HFFc6 (cell line): ENCODE results near the gene ESM1. TPM values are rescaled to one million over a fixed set of nuclear protein-coding genes. Genes with fewer than 3 reads are reported as not detected.
"Not testable (repeated sequence)": the region's sequence is repeated elsewhere in the genome, so short reads cannot be mapped to it uniquely, and the experiment has no call there.

Experiments used
- DNase-seq: peaks from one replicate; pipeline ENCODE4 v3.0.0-alpha.2; 2018
- H3K27ac Mint-ChIP-seq: 2 replicates; pipeline ENCODE4 v1.8.0; 2020; ENCODE audit warnings: mild to moderate bottlenecking, mixed read lengths
- H3K27me3 Mint-ChIP-seq: 2 replicates; pipeline ENCODE4 v1.8.0; 2021; ENCODE audit warnings: mild to moderate bottlenecking, moderate library complexity, mixed read lengths; ENCODE audit not compliant: insufficient read depth
- H3K36me3 Mint-ChIP-seq: 2 replicates; pipeline ENCODE4 v1.8.0; 2021; ENCODE audit warnings: low read depth, mixed read lengths
- H3K4me1 Mint-ChIP-seq: 2 replicates; pipeline ENCODE4 v1.8.0; 2020; ENCODE audit warnings: low read depth, mixed read lengths
- H3K4me3 Mint-ChIP-seq: 2 replicates; pipeline ENCODE4 v1.8.0; 2020; ENCODE audit warnings: mild to moderate bottlenecking, moderate library complexity, mixed read lengths
- H3K9me3 Mint-ChIP-seq: 2 replicates; pipeline ENCODE4 v1.8.0; 2020; ENCODE audit warnings: mild to moderate bottlenecking, mixed read lengths
- total RNA-seq, 6 experiments: library from RNA; stranded (reverse); fragmentation: NEBNext Ultra II Directional; extraction: Animal tissue kit (Norgen Biotek cat#: 25700); gene quantifications; 2 replicates in 1 of 6; 3 replicates in 5 of 6; pipeline ENCODE4 v1.2.3, GENCODE V29; 2021
- TF ChIP-seq, protein P1 (sequence below): fragments of 200-600 bp; sonication (generic); IDR thresholded peaks from 2 replicates; pipeline ENCODE4 v1.5.0; 2021; ENCODE audit warnings: antibody characterized with exemption, mild to moderate bottlenecking

Gene ESM1
- total RNA-seq, 6 experiments from 2014 or later: 8.5 to 54.1 (median 9.1) TPM

DNA sequence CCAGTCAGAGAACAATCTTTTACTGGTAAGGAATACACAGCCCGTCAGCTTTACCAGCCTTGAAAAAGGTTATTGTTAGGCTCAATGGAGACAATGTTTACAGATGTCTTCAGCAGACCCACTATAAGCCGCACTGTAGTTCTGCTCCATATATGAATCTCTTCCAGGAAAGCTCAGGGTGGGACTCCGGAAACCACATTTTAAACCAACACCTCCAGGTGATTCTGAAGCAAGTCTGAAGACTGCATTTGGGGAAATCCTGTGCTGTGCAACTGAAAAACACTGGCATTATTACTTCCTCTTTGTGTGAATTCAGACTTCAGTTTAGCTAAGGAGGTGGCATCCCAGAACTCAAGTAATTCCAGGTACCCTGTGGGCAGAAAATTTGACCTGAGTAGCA, 42.2 kb upstream of the ESM1 start:
- Mint-ChIP-seq H3K4me1 (peaks cover 33% of the 10 kb centered on the region), H3K36me3 (no peaks in the 10 kb centered on the region; the same call in 1 of the 2 replicates), H3K27me3 (no peaks in the 10 kb centered on the region), H3K27ac (no peak overlapping the region), H3K4me3 (no peak overlapping the region), H3K9me3 (no peaks in the 10 kb centered on the region)
- TF ChIP-seq, protein P1, sequence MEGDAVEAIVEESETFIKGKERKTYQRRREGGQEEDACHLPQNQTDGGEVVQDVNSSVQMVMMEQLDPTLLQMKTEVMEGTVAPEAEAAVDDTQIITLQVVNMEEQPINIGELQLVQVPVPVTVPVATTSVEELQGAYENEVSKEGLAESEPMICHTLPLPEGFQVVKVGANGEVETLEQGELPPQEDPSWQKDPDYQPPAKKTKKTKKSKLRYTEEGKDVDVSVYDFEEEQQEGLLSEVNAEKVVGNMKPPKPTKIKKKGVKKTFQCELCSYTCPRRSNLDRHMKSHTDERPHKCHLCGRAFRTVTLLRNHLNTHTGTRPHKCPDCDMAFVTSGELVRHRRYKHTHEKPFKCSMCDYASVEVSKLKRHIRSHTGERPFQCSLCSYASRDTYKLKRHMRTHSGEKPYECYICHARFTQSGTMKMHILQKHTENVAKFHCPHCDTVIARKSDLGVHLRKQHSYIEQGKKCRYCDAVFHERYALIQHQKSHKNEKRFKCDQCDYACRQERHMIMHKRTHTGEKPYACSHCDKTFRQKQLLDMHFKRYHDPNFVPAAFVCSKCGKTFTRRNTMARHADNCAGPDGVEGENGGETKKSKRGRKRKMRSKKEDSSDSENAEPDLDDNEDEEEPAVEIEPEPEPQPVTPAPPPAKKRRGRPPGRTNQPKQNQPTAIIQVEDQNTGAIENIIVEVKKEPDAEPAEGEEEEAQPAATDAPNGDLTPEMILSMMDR: no peak
- no peak for DNase-seq

DNA sequence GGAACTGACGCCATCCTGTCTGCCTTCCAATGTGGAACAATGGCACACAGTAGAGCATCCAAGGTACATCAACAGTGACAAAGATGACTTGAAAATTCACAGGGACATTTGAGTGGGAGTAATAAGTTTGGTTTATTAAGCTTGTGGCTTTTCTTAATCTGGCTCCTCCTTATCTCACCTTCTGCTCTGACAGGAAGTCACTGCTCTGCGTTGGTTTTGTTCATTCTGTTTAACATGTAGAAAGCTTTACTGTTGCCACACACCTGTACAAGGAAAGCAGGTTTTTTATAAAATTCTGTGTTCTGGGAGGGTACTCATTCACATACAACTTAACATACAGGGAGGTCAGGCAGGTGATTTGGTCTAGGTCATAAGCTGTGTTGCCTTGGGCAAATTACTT, 37.1 kb upstream of the ESM1 start:
- no peak for DNase-seq
- no peak overlapping the region for H3K4me3 Mint-ChIP-seq
- H3K27ac Mint-ChIP-seq: no peak overlapping the region
- H3K4me1 Mint-ChIP-seq: peaks cover 13% of the 10 kb centered on the region
- TF ChIP-seq, protein P1: no peak
- H3K36me3 Mint-ChIP-seq: no peaks in the 10 kb centered on the region
- H3K27me3 Mint-ChIP-seq: peaks cover 1% of the 10 kb centered on the region; the same call in 1 of the 2 replicates
- H3K9me3 Mint-ChIP-seq: no peaks in the 10 kb centered on the region

DNA sequence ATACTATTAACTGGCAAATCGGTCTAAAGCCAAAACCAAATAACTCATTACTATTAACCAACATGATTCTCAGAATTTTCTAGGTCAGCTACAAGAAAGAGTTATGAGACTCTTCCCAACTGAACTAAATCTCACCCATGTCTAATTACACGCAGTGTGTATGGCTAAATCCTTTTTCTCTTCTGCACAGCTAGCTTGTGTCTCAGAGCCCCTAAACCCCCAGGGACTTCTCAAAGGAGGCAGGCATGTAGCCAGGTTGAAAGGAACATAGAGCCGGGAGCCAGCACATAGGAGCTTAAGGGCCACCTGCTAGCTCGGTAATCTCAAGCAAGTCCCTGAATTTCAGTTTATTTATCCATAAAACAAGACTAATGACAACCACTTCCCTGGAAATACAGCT, 36.4 kb upstream of the ESM1 start:
- Mint-ChIP-seq H3K36me3 (no peaks in the 10 kb centered on the region), H3K4me3 (no peak overlapping the region), H3K9me3 (no peaks in the 10 kb centered on the region), H3K27ac (no peak overlapping the region), H3K4me1 (peaks cover 13% of the 10 kb centered on the region), H3K27me3 (peaks cover 1% of the 10 kb centered on the region; the same call in 1 of the 2 replicates)
- TF ChIP-seq, protein P1: no peak
- DNase-seq: no peak

DNA sequence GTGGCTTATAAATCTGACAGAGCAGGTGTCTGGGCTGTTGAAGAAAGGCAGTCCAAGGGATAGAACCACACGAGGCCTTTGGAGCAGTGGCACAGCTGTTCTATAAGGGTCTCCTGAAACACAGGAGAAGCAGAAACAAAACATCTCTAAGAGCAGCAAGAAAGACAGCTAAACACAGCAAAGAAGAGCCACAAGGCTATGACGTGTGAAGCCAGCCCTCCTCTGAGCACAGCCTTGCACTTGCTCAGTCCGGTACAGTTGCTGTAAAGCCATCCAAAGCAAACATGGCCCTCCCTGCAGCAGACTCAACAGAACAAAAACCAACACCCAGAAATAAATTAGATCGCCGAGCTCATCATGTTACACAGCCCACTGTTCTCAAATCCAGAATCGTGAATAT, 36.0 kb upstream of the ESM1 start:
- H3K36me3 Mint-ChIP-seq: no peaks in the 10 kb centered on the region
- TF ChIP-seq, protein P1: no peak
- no peak overlapping the region for H3K4me3 Mint-ChIP-seq
- peaks cover 1% of the 10 kb centered on the region; the same call in 1 of the 2 replicates for H3K27me3 Mint-ChIP-seq
- peaks cover 13% of the 10 kb centered on the region for H3K4me1 Mint-ChIP-seq
- DNase-seq: no peak
- H3K9me3 Mint-ChIP-seq: no peaks in the 10 kb centered on the region
- H3K27ac Mint-ChIP-seq: no peak overlapping the region

DNA sequence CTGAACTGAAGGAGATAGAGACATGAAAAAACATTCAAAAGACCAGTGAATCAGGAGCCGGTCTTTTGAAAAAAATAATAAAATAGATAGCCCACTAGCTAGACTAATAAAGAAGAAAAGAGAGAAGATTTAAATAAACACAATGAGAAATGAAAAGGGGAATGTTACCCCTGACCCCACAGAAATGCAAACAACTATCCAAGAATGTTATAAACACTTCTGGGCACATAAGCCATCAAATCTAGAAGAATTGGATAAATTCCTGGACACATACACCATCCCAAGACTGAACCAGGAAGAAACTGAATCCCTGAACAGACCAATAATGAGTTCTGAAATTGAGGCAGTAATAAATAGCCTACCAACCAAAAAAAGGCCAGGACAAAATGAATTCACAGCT, 24.8 kb upstream of the ESM1 start:
- H3K27me3 Mint-ChIP-seq, H3K4me3 Mint-ChIP-seq, H3K27ac Mint-ChIP-seq, DNase-seq: not testable (repeated sequence)
- peaks cover 35% of the 10 kb centered on the region for H3K9me3 Mint-ChIP-seq
- H3K36me3 Mint-ChIP-seq: peaks cover 30% of the 10 kb centered on the region
- H3K4me1 Mint-ChIP-seq: peaks cover 60% of the 10 kb centered on the region

DNA sequence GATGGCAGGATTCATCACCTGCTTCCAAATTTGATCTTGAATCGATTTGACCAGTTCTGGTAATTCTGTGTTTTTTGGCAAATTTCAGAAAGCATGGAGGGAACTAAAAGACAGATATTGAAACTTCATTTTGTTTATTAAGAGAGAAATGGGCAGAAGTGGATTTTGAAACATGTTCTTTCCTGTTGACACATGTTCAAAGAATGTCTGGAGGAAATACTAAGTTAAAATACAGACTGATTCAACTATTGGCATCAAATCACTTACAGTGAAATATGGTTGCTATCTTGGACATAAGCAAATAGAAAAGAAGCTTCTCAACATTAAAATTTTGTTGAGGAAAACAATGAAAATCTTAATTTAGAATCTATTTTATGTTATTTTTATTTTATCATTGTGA, 19.3 kb upstream of the ESM1 start:
- H3K4me3 Mint-ChIP-seq: peak overlapping the region; percentile 68; the same call in 1 of the 2 replicates

More for the DNA sequence above, 19.3 kb upstream of the ESM1 start:
- H3K36me3 Mint-ChIP-seq: no peaks in the 10 kb centered on the region
- H3K9me3 Mint-ChIP-seq: no peaks in the 10 kb centered on the region; the same call in 1 of the 2 replicates
- TF ChIP-seq, protein P1: no peak
- H3K27me3 Mint-ChIP-seq: no peaks in the 10 kb centered on the region; the same call in 1 of the 2 replicates
- DNase-seq: peak; percentile 42
- peaks cover 68% of the 10 kb centered on the region for H3K4me1 Mint-ChIP-seq
- peak overlapping the region; percentile 72 for H3K27ac Mint-ChIP-seq
